Sigmoid colon (tissue), 4 donors: ENCODE results near the gene SVOPL.

Experiments used
- POLR2A ChIP-seq, 2 donors: fragments of 450-650 bp; IDR thresholded peaks; one replicate each; pipeline ENCODE4 v1.6.1; 2016; ENCODE audit warnings: antibody characterized with exemption in 2 of 2, mild to moderate bottlenecking in 2 of 2, moderate library complexity in 2 of 2
- POLR2AphosphoS5 ChIP-seq, 4 donors: sonication (generic); formaldehyde crosslinking; IDR thresholded peaks; one replicate each; pipeline ENCODE4 v1.6.1; 2017; ENCODE audit warnings: antibody characterized with exemption in 4 of 4
- TF ChIP-seq, protein P1 (sequence below), 4 experiments: fragments of 450-650 bp in 3 of 4; fragments of 200-600 bp in 1 of 4; IDR thresholded peaks; one replicate each; pipeline ENCODE4 v1.5.1; 2016 to 2019; ENCODE audit warnings: antibody characterized with exemption in 4 of 4, mild to moderate bottlenecking in 3 of 4, moderate library complexity in 2 of 4

DNA sequence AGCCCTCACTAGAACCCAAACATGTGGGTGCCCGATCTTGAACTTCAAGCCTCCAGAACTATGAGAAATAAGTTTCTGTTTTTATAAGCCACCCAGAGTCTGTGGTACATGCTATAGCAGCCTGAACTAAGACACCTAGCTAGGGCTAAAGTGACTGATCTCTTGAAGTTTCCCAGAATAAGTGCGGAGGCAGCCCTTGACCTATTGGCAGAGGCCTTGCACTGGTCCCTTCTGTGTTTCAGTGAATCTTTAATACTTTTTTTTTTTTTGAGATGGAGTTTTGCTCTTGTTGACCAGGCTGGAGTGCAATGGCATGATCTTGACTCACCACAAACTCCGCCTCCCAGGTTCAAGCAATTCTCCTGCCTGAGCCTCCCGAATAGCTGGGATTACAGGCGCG is 85.1 kb downstream of the SVOPL start:
- TF ChIP-seq, protein P1, sequence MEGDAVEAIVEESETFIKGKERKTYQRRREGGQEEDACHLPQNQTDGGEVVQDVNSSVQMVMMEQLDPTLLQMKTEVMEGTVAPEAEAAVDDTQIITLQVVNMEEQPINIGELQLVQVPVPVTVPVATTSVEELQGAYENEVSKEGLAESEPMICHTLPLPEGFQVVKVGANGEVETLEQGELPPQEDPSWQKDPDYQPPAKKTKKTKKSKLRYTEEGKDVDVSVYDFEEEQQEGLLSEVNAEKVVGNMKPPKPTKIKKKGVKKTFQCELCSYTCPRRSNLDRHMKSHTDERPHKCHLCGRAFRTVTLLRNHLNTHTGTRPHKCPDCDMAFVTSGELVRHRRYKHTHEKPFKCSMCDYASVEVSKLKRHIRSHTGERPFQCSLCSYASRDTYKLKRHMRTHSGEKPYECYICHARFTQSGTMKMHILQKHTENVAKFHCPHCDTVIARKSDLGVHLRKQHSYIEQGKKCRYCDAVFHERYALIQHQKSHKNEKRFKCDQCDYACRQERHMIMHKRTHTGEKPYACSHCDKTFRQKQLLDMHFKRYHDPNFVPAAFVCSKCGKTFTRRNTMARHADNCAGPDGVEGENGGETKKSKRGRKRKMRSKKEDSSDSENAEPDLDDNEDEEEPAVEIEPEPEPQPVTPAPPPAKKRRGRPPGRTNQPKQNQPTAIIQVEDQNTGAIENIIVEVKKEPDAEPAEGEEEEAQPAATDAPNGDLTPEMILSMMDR (IDR thresholded peaks at IDR 0.05), result no peak
- TF ChIP-seq POLR2A (IDR thresholded peaks at IDR 0.05), result no peak
- no peak for TF ChIP-seq POLR2AphosphoS5 (IDR thresholded peaks at IDR 0.05)
